Loucy (cell line): Measurements from ENCODE around the gene LPO.

Experiments
- CTCF ChIP-seq: fragments of 200-600 bp; sonication (generic); conservative IDR thresholded peaks from 2 replicates; pipeline ENCODE4 v1.5.1; 2014; ENCODE audit warnings: mild to moderate bottlenecking, antibody characterized with exemption, low read length
- EZH2phosphoT487 ChIP-seq: fragments of 200-600 bp; IDR thresholded peaks from 2 replicates; pipeline ENCODE4 v1.6.1; 2018; ENCODE audit warnings: antibody characterized with exemption, mild to moderate bottlenecking, moderate library complexity, borderline replicate concordance

GRCh38 chr17:58285422-58285810 is 47.0 kb downstream of the LPO start:
- TF ChIP-seq CTCF (no peak), EZH2phosphoT487 (no peak)
